OCI-LY1 (cell line): ENCODE data around the gene PCNX2.

Source experiments
- H2AFZ ChIP-seq: fragments of 200-600 bp; sonication (generic), shearing (Covaris generic); 2 replicates; pipeline ENCODE4 v1.6.0; 2014; ENCODE audit warnings: antibody characterized with exemption, mild to moderate bottlenecking, low read length
- H3F3A ChIP-seq: fragments of 200-600 bp; sonication (generic), shearing (Covaris generic); 2 replicates; pipeline ENCODE4 v1.6.0; 2014; ENCODE audit warnings: mild to moderate bottlenecking, antibody characterized with exemption, low read length, moderate library complexity; ENCODE audit not compliant: insufficient read depth
- H3K27ac ChIP-seq: fragments of 200-600 bp; sonication (generic); 2 replicates; pipeline ENCODE4 v1.5.1; 2014; ENCODE audit warnings: low read length, mixed run types, mild to moderate bottlenecking, low read depth; ENCODE audit not compliant: poor library complexity, severe bottlenecking
- H3K27me3 ChIP-seq: fragments of 200-600 bp; sonication (generic); 2 replicates; pipeline ENCODE4 v1.6.0; 2014; ENCODE audit warnings: antibody characterized with exemption, mild to moderate bottlenecking, low read length, moderate library complexity; ENCODE audit not compliant: insufficient read depth
- H3K36me3 ChIP-seq: fragments of 200-600 bp; sonication (generic); 2 replicates; pipeline ENCODE4 v1.6.1; 2014; ENCODE audit warnings: mild to moderate bottlenecking, antibody characterized with exemption, low read length, moderate library complexity, mixed read lengths; ENCODE audit not compliant: insufficient read depth
- H3K4me1 ChIP-seq: fragments of 200-600 bp; sonication (generic); 2 replicates; pipeline ENCODE4 v1.5.1; 2014; ENCODE audit warnings: mild to moderate bottlenecking, low read length, moderate library complexity; ENCODE audit not compliant: insufficient read depth, severe bottlenecking
- H3K4me2 ChIP-seq: fragments of 200-600 bp; sonication (generic), shearing (Covaris generic); 2 replicates; pipeline ENCODE4 v1.6.1; 2014; ENCODE audit warnings: low read length
- H3K4me3 ChIP-seq: fragments of 200-600 bp; sonication (generic); 2 replicates; pipeline ENCODE4 v1.5.1; 2014; ENCODE audit warnings: low read length, low read depth, mild to moderate bottlenecking, mixed read lengths; ENCODE audit not compliant: poor library complexity, severe bottlenecking
- H3K79me2 ChIP-seq: fragments of 200-600 bp; shearing (Covaris generic); 2 replicates; pipeline ENCODE4 v1.6.1; 2016; ENCODE audit warnings: mixed run types, low read length, mixed read lengths; ENCODE audit not compliant: insufficient read depth
- H3K9ac ChIP-seq: fragments of 200-600 bp; sonication (generic), shearing (Covaris generic); 2 replicates; pipeline ENCODE4 v1.6.1; 2014; ENCODE audit warnings: mild to moderate bottlenecking, low read length, mixed read lengths
- H3K9me2 ChIP-seq: fragments of 200-600 bp; sonication (generic), shearing (Covaris generic); 2 replicates; pipeline ENCODE4 v1.6.1; 2014; ENCODE audit warnings: low read depth, mild to moderate bottlenecking, low read length, mixed read lengths
- H3K9me3 ChIP-seq: fragments of 200-600 bp; shearing (Covaris generic); 2 replicates; pipeline ENCODE4 v1.6.1; 2014; ENCODE audit warnings: low read length, mixed read lengths
- H4K20me1 ChIP-seq: fragments of 200-600 bp; sonication (generic), shearing (Covaris generic); 2 replicates; pipeline ENCODE4 v1.6.0; 2016; ENCODE audit warnings: mild to moderate bottlenecking, low read length; ENCODE audit not compliant: insufficient read depth
- EZH2 ChIP-seq: fragments of 200-600 bp; sonication (generic), shearing (Covaris generic); IDR thresholded peaks from 2 replicates; pipeline ENCODE4 v1.8.0; 2017; ENCODE audit warnings: borderline replicate concordance, mixed run types, mild to moderate bottlenecking, antibody characterized with exemption, low read length, moderate library complexity, mixed read lengths
- TF ChIP-seq, protein P1 (sequence below): fragments of 200-600 bp; sonication (generic), shearing (Covaris generic); IDR thresholded peaks from 2 replicates; pipeline ENCODE4 v1.5.1; 2017; ENCODE audit warnings: mild to moderate bottlenecking, antibody characterized with exemption, low read length, moderate library complexity, mixed read lengths

Gene PCNX2

DNA sequence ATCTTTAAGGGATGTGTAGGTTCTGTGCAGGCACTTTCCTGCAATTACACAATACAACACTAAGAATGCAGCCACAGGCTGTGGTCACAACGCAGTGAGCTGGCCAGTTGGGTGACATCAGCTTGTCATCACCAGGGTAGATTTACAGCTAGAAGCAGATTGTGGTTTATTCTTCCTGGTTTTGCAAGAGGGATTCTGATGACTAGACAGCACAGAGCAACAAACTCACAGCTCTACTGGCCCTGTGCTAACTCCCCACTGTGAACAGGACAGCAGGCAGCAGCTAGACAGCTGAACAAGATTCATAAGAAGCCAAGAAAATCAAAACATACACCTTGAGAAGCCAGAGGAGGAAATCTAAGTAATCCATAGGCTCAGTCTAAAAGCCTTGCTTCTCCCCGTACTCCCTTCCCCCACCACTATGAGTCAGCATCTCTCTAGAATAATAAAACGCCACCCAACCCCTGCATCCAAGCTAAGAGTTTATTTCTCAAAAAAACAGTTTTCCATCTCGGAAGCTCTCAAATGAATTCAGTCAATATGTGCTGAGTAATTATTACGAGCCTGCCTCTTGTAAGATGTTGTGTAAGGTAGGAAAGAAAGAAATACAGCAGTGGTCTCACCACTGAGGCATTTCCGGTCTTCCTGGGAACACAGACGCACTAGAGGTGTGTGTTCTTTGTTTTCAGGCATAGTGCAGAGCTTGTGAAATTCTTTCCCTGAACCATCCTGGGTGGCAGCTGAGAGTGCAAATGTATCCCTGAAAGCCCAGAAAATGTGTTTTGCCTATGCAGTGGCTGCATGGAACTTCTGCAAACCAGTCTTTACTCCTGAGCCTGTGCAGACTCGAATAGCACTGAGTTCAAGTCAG is 182.3 kb downstream of the PCNX2 start:
- Histone ChIP-seq H3K9me2 (no peaks in the 10 kb centered on the region), H3K36me3 (no peaks in the 10 kb centered on the region), H3K9ac (no peak overlapping the region), H3K4me1 (peaks cover 8% of the 10 kb centered on the region), H3K27ac (no peak overlapping the region), H3K9me3 (no peaks in the 10 kb centered on the region), H3K27me3 (no peaks in the 10 kb centered on the region), H3F3A (no peaks in the 10 kb centered on the region), H3K4me3 (no peak overlapping the region), H4K20me1 (no peaks in the 10 kb centered on the region), H2AFZ (no peak overlapping the region), H3K79me2 (no peaks in the 10 kb centered on the region), H3K4me2 (no peak overlapping the region)
- TF ChIP-seq, protein P1, sequence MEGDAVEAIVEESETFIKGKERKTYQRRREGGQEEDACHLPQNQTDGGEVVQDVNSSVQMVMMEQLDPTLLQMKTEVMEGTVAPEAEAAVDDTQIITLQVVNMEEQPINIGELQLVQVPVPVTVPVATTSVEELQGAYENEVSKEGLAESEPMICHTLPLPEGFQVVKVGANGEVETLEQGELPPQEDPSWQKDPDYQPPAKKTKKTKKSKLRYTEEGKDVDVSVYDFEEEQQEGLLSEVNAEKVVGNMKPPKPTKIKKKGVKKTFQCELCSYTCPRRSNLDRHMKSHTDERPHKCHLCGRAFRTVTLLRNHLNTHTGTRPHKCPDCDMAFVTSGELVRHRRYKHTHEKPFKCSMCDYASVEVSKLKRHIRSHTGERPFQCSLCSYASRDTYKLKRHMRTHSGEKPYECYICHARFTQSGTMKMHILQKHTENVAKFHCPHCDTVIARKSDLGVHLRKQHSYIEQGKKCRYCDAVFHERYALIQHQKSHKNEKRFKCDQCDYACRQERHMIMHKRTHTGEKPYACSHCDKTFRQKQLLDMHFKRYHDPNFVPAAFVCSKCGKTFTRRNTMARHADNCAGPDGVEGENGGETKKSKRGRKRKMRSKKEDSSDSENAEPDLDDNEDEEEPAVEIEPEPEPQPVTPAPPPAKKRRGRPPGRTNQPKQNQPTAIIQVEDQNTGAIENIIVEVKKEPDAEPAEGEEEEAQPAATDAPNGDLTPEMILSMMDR = no peak
- TF ChIP-seq EZH2 = no peak

- Histone ChIP-seq H3K27ac (no peak overlapping the region), H3K9ac (no peak overlapping the region), H2AFZ (no peak overlapping the region), H3K4me2 (no peak overlapping the region), H4K20me1 (no peaks in the 10 kb centered on the region), H3K36me3 (no peaks in the 10 kb centered on the region), H3K9me3 (no peaks in the 10 kb centered on the region), H3K4me1 (peaks cover 8% of the 10 kb centered on the region), H3K4me3 (no peak overlapping the region), H3K79me2 (no peaks in the 10 kb centered on the region), H3K27me3 (no peaks in the 10 kb centered on the region), H3K9me2 (no peaks in the 10 kb centered on the region), H3F3A (no peaks in the 10 kb centered on the region)
- TF ChIP-seq, protein P1 = no peak
- TF ChIP-seq EZH2 = no peak
Measured at GRCh38 chr1:233112186-233113008, 183.1 kb downstream of the PCNX2 start.

DNA sequence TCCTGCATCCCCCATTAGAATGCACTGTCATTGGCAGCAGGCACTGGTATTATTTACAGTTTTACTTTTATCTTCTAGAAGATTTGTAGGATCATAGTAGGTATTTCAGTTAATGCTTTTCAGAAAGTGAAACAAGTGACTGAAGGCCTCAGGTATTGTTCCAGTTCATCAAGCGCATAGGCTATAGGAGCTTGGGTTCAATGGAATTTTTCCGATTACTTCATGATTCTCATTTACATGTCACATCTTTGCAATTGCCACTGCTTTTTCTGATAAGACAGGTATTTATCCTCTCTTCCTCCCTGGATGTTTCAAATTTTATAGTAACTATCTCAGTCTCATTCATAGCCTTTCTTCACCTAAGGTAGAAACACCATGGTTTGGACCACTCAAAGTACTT is 183.8 kb downstream of the PCNX2 start:
- H3F3A ChIP-seq = no peaks in the 10 kb centered on the region

More for the DNA sequence above, 183.8 kb downstream of the PCNX2 start:
- H2AFZ ChIP-seq = no peak overlapping the region
- H3K27ac ChIP-seq = no peak overlapping the region
- H3K9me2 ChIP-seq = no peaks in the 10 kb centered on the region
- H3K4me2 ChIP-seq = no peak overlapping the region
- H3K9ac ChIP-seq = no peak overlapping the region
- H3K27me3 ChIP-seq = no peaks in the 10 kb centered on the region
- peaks cover 8% of the 10 kb centered on the region for H3K4me1 ChIP-seq
- H3K79me2 ChIP-seq = no peaks in the 10 kb centered on the region
- no peaks in the 10 kb centered on the region for H3K9me3 ChIP-seq
- no peaks in the 10 kb centered on the region for H3K36me3 ChIP-seq
- H3K4me3 ChIP-seq = no peak overlapping the region
- no peak for TF ChIP-seq EZH2
- TF ChIP-seq, protein P1 = no peak
- H4K20me1 ChIP-seq = no peaks in the 10 kb centered on the region
